A549 (cell line): ENCODE measurements around the gene BRD8. TPM values are rescaled to one million over a fixed set of nuclear protein-coding genes. Genes with fewer than 3 reads are reported as not detected.

Experiments used
- ATAC-seq, 2 experiments: fragments of 200-7000 bp in 1 of 2; fragments of >200 bp in 1 of 2; cut with Nextera tagmentation in 1 of 2; cut with Tn5 transposase in 1 of 2; 3 replicates each; pipeline versions ENCODE4 v1.8.0 to v1.9.1; 2018 to 2020; ENCODE audit warnings: mild to moderate bottlenecking in 1 of 2, moderate library complexity in 1 of 2
- CTCF ChIA-PET: fragments of 300-600 bp; sonication (Branson Sonifier 250); formaldehyde crosslinking; extraction: SDS; loops from one replicate; lab custom pipeline; 2021; ENCODE audit warnings: antibody characterized with exemption, inconsistent platforms; lab: Yijun Ruan, JAX
- POLR2A ChIA-PET: fragments of 350-600 bp; formaldehyde crosslinking; extraction: SDS; loops from one replicate; lab custom pipeline; 2021; ENCODE audit warnings: antibody characterized with exemption, inconsistent platforms; lab: Yijun Ruan, JAX
- DNase-seq, 2 experiments: peaks; one replicate each; pipeline versions ENCODE4 v3.0.0 to v3.0.0-alpha.2; 2011 to 2016; ENCODE audit warnings: low read depth in 1 of 2, low spot score in 1 of 2
- FAIRE-seq: peaks from 2 replicates; lab custom pipeline; 2011; peaks lifted over from hg19 to GRCh38; lab: Jason Lieb, UNC
- H3K27ac ChIP-seq, 2 experiments: fragments of >200 bp; sonication (Bioruptor Twin); formaldehyde crosslinking; 3 replicates each; pipeline ENCODE4 v1.5.1; 2016 to 2017
- H3K4me1 ChIP-seq: fragments of >200 bp; sonication (Bioruptor Twin); formaldehyde crosslinking; 3 replicates; pipeline ENCODE4 v1.6.1; 2016
- H3K4me2 ChIP-seq: fragments of >200 bp; sonication (Bioruptor Twin); formaldehyde crosslinking; 3 replicates; pipeline ENCODE4 v1.6.1; 2016
- H3K4me3 ChIP-seq: fragments of >200 bp; sonication (Bioruptor Twin); formaldehyde crosslinking; 3 replicates; pipeline ENCODE4 v1.5.1; 2016
- H3K9me3 ChIP-seq: fragments of >200 bp; sonication (Bioruptor Twin); formaldehyde crosslinking; 3 replicates; pipeline ENCODE4 v1.6.1; 2016
- BCL3 ChIP-seq: fragments of >200 bp; sonication (Bioruptor Twin); formaldehyde crosslinking; IDR thresholded peaks from 3 replicates; pipeline ENCODE4 v1.6.1; 2016
- BHLHE40 ChIP-seq: IDR thresholded peaks from 2 replicates; pipeline ENCODE4 v1.6.1; 2012; ENCODE audit warnings: low read depth, low read length, inconsistent platforms
- CBX8 ChIP-seq: fragments of 200-600 bp; sonication (generic); IDR thresholded peaks from 2 replicates; pipeline ENCODE4 v1.6.1; 2016
- CHD2 ChIP-seq: fragments of 150-350 bp; IDR thresholded peaks from 2 replicates; pipeline ENCODE4 v1.6.1; 2014; ENCODE audit warnings: low read length; ENCODE audit not compliant: partially characterized antibody
- EP300 ChIP-seq, 2 experiments: fragments of >200 bp; sonication (Bioruptor Twin); formaldehyde crosslinking; IDR thresholded peaks; 2 replicates in 1 of 2; 3 replicates in 1 of 2; pipeline ENCODE4 v1.6.1; 2016 to 2017
- ESRRA ChIP-seq: fragments of 150-350 bp; IDR thresholded peaks from 2 replicates; pipeline ENCODE4 v1.6.1; 2014; ENCODE audit warnings: mild to moderate bottlenecking, low read length, borderline replicate concordance
- FOSL2 ChIP-seq, 2 experiments: fragments of 450-650 bp in 1 of 2; fragments of >200 bp in 1 of 2; sonication (Bioruptor Twin) in 1 of 2; formaldehyde crosslinking; IDR thresholded peaks; 2 replicates each; pipeline versions ENCODE4 v1.5.0 to v1.6.1; 2016 to 2020; ENCODE audit warnings: mild to moderate bottlenecking in 1 of 2, moderate library complexity in 1 of 2
- FOXS1 ChIP-seq: fragments of 250-450 bp; sonication (Bioruptor Pico); IDR thresholded peaks from 2 replicates; pipeline ENCODE4 v1.5.0; 2020; ENCODE audit warnings: mild to moderate bottlenecking, moderate library complexity
- GATA3 ChIP-seq: IDR thresholded peaks from 2 replicates; pipeline ENCODE4 v1.6.1; 2012; ENCODE audit warnings: borderline replicate concordance
- HMGXB4 ChIP-seq: fragments of 250-450 bp; sonication (Bioruptor Pico); IDR thresholded peaks from 2 replicates; pipeline ENCODE4 v1.5.0; 2021; ENCODE audit warnings: mild to moderate bottlenecking, moderate library complexity, borderline replicate concordance
- HOXA7 ChIP-seq: fragments of 250-450 bp; sonication (Bioruptor Pico); IDR thresholded peaks from 2 replicates; pipeline ENCODE4 v1.5.0; 2020; ENCODE audit warnings: mild to moderate bottlenecking, moderate library complexity
- HOXB13 ChIP-seq: fragments of 250-450 bp; sonication (Bioruptor Pico); IDR thresholded peaks from 2 replicates; pipeline ENCODE4 v1.5.0; 2020; ENCODE audit warnings: low read depth, mild to moderate bottlenecking, moderate library complexity
- JUN ChIP-seq, 2 experiments: fragments of >200 bp; sonication (Bioruptor Twin); formaldehyde crosslinking; IDR thresholded peaks; 2 replicates in 1 of 2; 3 replicates in 1 of 2; pipeline ENCODE4 v1.6.1; 2016 to 2017
- JUNB ChIP-seq: fragments of >200 bp; sonication (Bioruptor Twin); formaldehyde crosslinking; IDR thresholded peaks from 2 replicates; pipeline ENCODE4 v1.6.1; 2016
- MAFK ChIP-seq: fragments of 450-650 bp; IDR thresholded peaks from 2 replicates; pipeline ENCODE4 v1.6.1; 2014; ENCODE audit not compliant: partially characterized antibody
- MAX ChIP-seq: IDR thresholded peaks from 2 replicates; pipeline ENCODE4 v1.6.1; 2012
- NPAS2 ChIP-seq: fragments of 250-450 bp; sonication (Bioruptor Pico); IDR thresholded peaks from 2 replicates; pipeline ENCODE4 v1.8.0; 2022; ENCODE audit warnings: mild to moderate bottlenecking, moderate library complexity, borderline replicate concordance
- PBX3 ChIP-seq: IDR thresholded peaks from 2 replicates; pipeline ENCODE4 v1.6.1; 2012
- PHF8 ChIP-seq: fragments of 200-600 bp; sonication (generic); IDR thresholded peaks from 2 replicates; pipeline ENCODE4 v1.6.1; 2016; ENCODE audit warnings: low read depth, mild to moderate bottlenecking, antibody characterized with exemption, moderate library complexity, borderline replicate concordance
- POLR2A ChIP-seq: IDR thresholded peaks from 2 replicates; pipeline ENCODE4 v1.6.1; 2012; ENCODE audit warnings: mild to moderate bottlenecking, low read length
- POLR2AphosphoS2 ChIP-seq: conservative IDR thresholded peaks from 2 replicates; pipeline ENCODE4 v1.6.1; 2012; ENCODE audit warnings: low read length, improper control_type of control experiment, inconsistent platforms
- RCOR1 ChIP-seq: fragments of 150-350 bp; IDR thresholded peaks from 2 replicates; pipeline ENCODE4 v1.6.1; 2014; ENCODE audit warnings: antibody characterized with exemption, low read length, low read depth
- SMC3 ChIP-seq: fragments of >200 bp; sonication (Bioruptor Twin); formaldehyde crosslinking; IDR thresholded peaks from 3 replicates; pipeline ENCODE4 v1.6.1; 2018; ENCODE audit warnings: inconsistent platforms
- TFCP2L1 ChIP-seq: fragments of 250-450 bp; sonication (Bioruptor Pico); IDR thresholded peaks from 2 replicates; pipeline ENCODE4 v1.5.0; 2021; ENCODE audit warnings: mild to moderate bottlenecking
- WGBS: methylation state at CpG from one replicate; pipeline ENCODE4 v1.1.6; 2017; ENCODE audit errors: missing lambda C conversion rate; 5-methylcytosine and 5-hydroxymethylcytosine counted together
- polyA plus RNA-seq, 4 experiments: library from polyadenylated mRNA; depleted of rRNA in 3 of 4; stranded (reverse); fragments of >200 nt; fragmentation: RNase III in 1 of 4; extraction: RNeasy Plus Mini Kit Qiagen cat#74134 plus additional on column Dnase treatment in 1 of 4; gene quantifications; 2 replicates in 3 of 4; 3 replicates in 1 of 4; pipeline ENCODE4 v1.2.3, GENCODE V29; 2011 to 2017

Gene BRD8
- polyA plus RNA-seq, 2 of the 4 experiments (the other 2 are of a cell fraction), result 65.7 to 85.8 TPM

- FAIRE-seq, result no peak
- CTCF ChIA-PET, result interaction anchor here (1.1 kb wide), 1 partner anchor 26 kb away, joined by 6 read pairs; no protein-coding TSS in a partner anchor
Measured at GRCh38 chr5:138107213-138107612, 71.2 kb downstream of the BRD8 start.

GRCh38 chr5:138105709-138106108, 72.7 kb downstream of the BRD8 start:
- no peak for FAIRE-seq
- no peak overlapping the region for H3K4me2 ChIP-seq
- CTCF ChIA-PET, result no interaction called here
- no peak overlapping the region for H3K27ac ChIP-seq
- POLR2A ChIA-PET, result no interaction called here
- ATAC-seq, result no peak
- H3K4me1 ChIP-seq, result no peaks in the 10 kb centered on the region
- TF ChIP-seq HOXB13 (CRISPR knock-in tag) (no peak), JUN (IDR thresholded peaks at IDR 0.05) (no peak), HMGXB4 (CRISPR knock-in tag) (no peak), ESRRA (no peak), MAFK (no peak), BHLHE40 (no peak), POLR2AphosphoS2 (no peak), RCOR1 (no peak), PBX3 (no peak)
- no peak for DNase-seq
- WGBS, result 75% methylated on average over 6 of the region's 6 CpGs
- no peak overlapping the region for H3K4me3 ChIP-seq
- no peaks in the 10 kb centered on the region for H3K9me3 ChIP-seq

More at GRCh38 chr5:138107213-138107612, 71.2 kb downstream of the BRD8 start:
- Histone ChIP-seq H3K4me1 (no peaks in the 10 kb centered on the region), H3K4me3 (no peak overlapping the region), H3K27ac (no peak overlapping the region), H3K9me3 (no peaks in the 10 kb centered on the region), H3K4me2 (no peak overlapping the region)
- no peak for DNase-seq
- WGBS, result 40% methylated on average over 1 of the region's 1 CpG
- no peak for ATAC-seq
- TF ChIP-seq FOXS1 (CRISPR knock-in tag), result no peak
- TF ChIP-seq PHF8, result no peak
- no peak for TF ChIP-seq HMGXB4 (CRISPR knock-in tag)
- TF ChIP-seq BHLHE40, result no peak
- TF ChIP-seq EP300 (IDR thresholded peaks at IDR 0.05), result no peak
- no peak for TF ChIP-seq JUN (IDR thresholded peaks at IDR 0.05)
- no peak for TF ChIP-seq BCL3
- no peak for TF ChIP-seq CBX8
- no peak for TF ChIP-seq RCOR1
- TF ChIP-seq TFCP2L1, result no peak
- no peak for TF ChIP-seq GATA3
- no peak for TF ChIP-seq CHD2
- TF ChIP-seq MAFK, result no peak
- no peak for TF ChIP-seq HOXA7
- no peak for TF ChIP-seq SMC3
- TF ChIP-seq MAX, result no peak
- no peak for TF ChIP-seq FOSL2 (IDR thresholded peaks at IDR 0.05)
- no peak for TF ChIP-seq FOSL2 (CRISPR knock-in tag; IDR thresholded peaks at IDR 0.05)
- no peak for TF ChIP-seq NPAS2 (CRISPR knock-in tag)
- TF ChIP-seq POLR2A, result no peak
- TF ChIP-seq JUNB, result no peak
- POLR2A ChIA-PET, result no interaction called here
